Activated T-cell treated with anti-CD3 and anti-CD28 coated beads, Interleukin-2, amount 50 U/mL, for 24 hours (primary cell): ENCODE results near the gene ENPP7.
A peak's percentile ranks its signal among the peaks of the same experiment; 100 is the strongest.

Experiments
- DNase-seq: peaks from one replicate; pipeline ENCODE4 v3.0.0-alpha.2; 2020
- H3K27ac Mint-ChIP-seq: 2 replicates; pipeline ENCODE4 v1.8.0; 2020; ENCODE audit warnings: mild to moderate bottlenecking, mixed read lengths
- H3K27me3 Mint-ChIP-seq: 2 replicates; pipeline ENCODE4 v1.8.0; 2020; ENCODE audit warnings: mixed read lengths
- H3K36me3 Mint-ChIP-seq: 2 replicates; pipeline ENCODE4 v1.8.0; 2020; ENCODE audit warnings: low read depth, mixed read lengths
- H3K4me1 Mint-ChIP-seq: 2 replicates; pipeline ENCODE4 v1.8.0; 2020; ENCODE audit warnings: low read depth, mixed read lengths
- H3K4me3 Mint-ChIP-seq: 2 replicates; pipeline ENCODE4 v1.8.0; 2020; ENCODE audit warnings: mild to moderate bottlenecking, moderate library complexity, mixed read lengths
- H3K9me3 Mint-ChIP-seq: 2 replicates; pipeline ENCODE4 v1.8.0; 2020; ENCODE audit warnings: mixed read lengths

ENPP7 gene

GRCh38 chr17:79733692-79734070, 2.9 kb downstream of the ENPP7 start:
- H3K9me3 Mint-ChIP-seq: no peaks in the 10 kb centered on the region
- H3K27ac Mint-ChIP-seq: no peak overlapping the region
- no peaks in the 10 kb centered on the region for H3K36me3 Mint-ChIP-seq
- peaks cover 3% of the 10 kb centered on the region for H3K4me1 Mint-ChIP-seq
- H3K4me3 Mint-ChIP-seq: no peak overlapping the region
- DNase-seq: no peak
- peaks cover 17% of the 10 kb centered on the region for H3K27me3 Mint-ChIP-seq

- H3K4me1 Mint-ChIP-seq: no peaks in the 10 kb centered on the region
- H3K27me3 Mint-ChIP-seq: peaks cover 31% of the 10 kb centered on the region
- no peak for DNase-seq
- H3K36me3 Mint-ChIP-seq: no peaks in the 10 kb centered on the region
- no peak overlapping the region for H3K27ac Mint-ChIP-seq
- no peak overlapping the region for H3K4me3 Mint-ChIP-seq
- no peaks in the 10 kb centered on the region for H3K9me3 Mint-ChIP-seq
Measured at GRCh38 chr17:79735096-79735495, 4.4 kb downstream of the ENPP7 start.

- Mint-ChIP-seq H3K27ac (no peak overlapping the region), H3K36me3 (no peaks in the 10 kb centered on the region), H3K27me3 (peaks cover 39% of the 10 kb centered on the region), H3K9me3 (no peaks in the 10 kb centered on the region), H3K4me1 (no peaks in the 10 kb centered on the region), H3K4me3 (no peak overlapping the region)
- DNase-seq: no peak
Measured at GRCh38 chr17:79737046-79737921, 6.5 kb downstream of the ENPP7 start.

- DNase-seq: no peak
- Mint-ChIP-seq H3K4me3 (no peak overlapping the region), H3K36me3 (no peaks in the 10 kb centered on the region), H3K9me3 (no peaks in the 10 kb centered on the region), H3K27ac (no peak overlapping the region), H3K4me1 (no peaks in the 10 kb centered on the region), H3K27me3 (peaks cover 39% of the 10 kb centered on the region)
Measured at GRCh38 chr17:79737922-79738578, 7.3 kb downstream of the ENPP7 start.

- no peaks in the 10 kb centered on the region for H3K4me1 Mint-ChIP-seq
- DNase-seq: no peak
- H3K27ac Mint-ChIP-seq: no peak overlapping the region
- no peak overlapping the region for H3K4me3 Mint-ChIP-seq
- no peaks in the 10 kb centered on the region for H3K36me3 Mint-ChIP-seq
- H3K9me3 Mint-ChIP-seq: no peaks in the 10 kb centered on the region
- peaks cover 43% of the 10 kb centered on the region for H3K27me3 Mint-ChIP-seq
Measured at GRCh38 chr17:79738643-79739042, 7.9 kb downstream of the ENPP7 start.

GRCh38 chr17:79739148-79740062, 8.7 kb downstream of the ENPP7 start:
- no peaks in the 10 kb centered on the region for H3K9me3 Mint-ChIP-seq
- no peaks in the 10 kb centered on the region for H3K4me1 Mint-ChIP-seq
- no peak overlapping the region for H3K27ac Mint-ChIP-seq
- DNase-seq: no peak
- H3K27me3 Mint-ChIP-seq: peaks cover 43% of the 10 kb centered on the region
- H3K4me3 Mint-ChIP-seq: no peak overlapping the region
- H3K36me3 Mint-ChIP-seq: no peaks in the 10 kb centered on the region

- no peak overlapping the region for H3K27ac Mint-ChIP-seq
- no peak overlapping the region for H3K4me3 Mint-ChIP-seq
- peaks cover 2% of the 10 kb centered on the region for H3K4me1 Mint-ChIP-seq
- H3K27me3 Mint-ChIP-seq: peaks cover 45% of the 10 kb centered on the region
- H3K9me3 Mint-ChIP-seq: no peaks in the 10 kb centered on the region
- H3K36me3 Mint-ChIP-seq: no peaks in the 10 kb centered on the region
- no peak for DNase-seq
Measured at GRCh38 chr17:79740413-79740812, 9.7 kb downstream of the ENPP7 start.

GRCh38 chr17:79741401-79741750, 10.6 kb downstream of the ENPP7 start:
- no peak overlapping the region for H3K4me3 Mint-ChIP-seq
- H3K36me3 Mint-ChIP-seq: no peaks in the 10 kb centered on the region
- peaks cover 47% of the 10 kb centered on the region for H3K27me3 Mint-ChIP-seq
- no peak overlapping the region for H3K27ac Mint-ChIP-seq
- DNase-seq: no peak
- peaks cover 9% of the 10 kb centered on the region for H3K4me1 Mint-ChIP-seq
- no peaks in the 10 kb centered on the region for H3K9me3 Mint-ChIP-seq

GRCh38 chr17:79741751-79742588, 11.2 kb downstream of the ENPP7 start:
- H3K27ac Mint-ChIP-seq: no peak overlapping the region
- DNase-seq: peak; percentile 85
- H3K9me3 Mint-ChIP-seq: no peaks in the 10 kb centered on the region
- H3K36me3 Mint-ChIP-seq: no peaks in the 10 kb centered on the region
- H3K4me3 Mint-ChIP-seq: no peak overlapping the region
- H3K4me1 Mint-ChIP-seq: peaks cover 13% of the 10 kb centered on the region
- H3K27me3 Mint-ChIP-seq: peaks cover 48% of the 10 kb centered on the region

- Mint-ChIP-seq H3K4me3 (no peak overlapping the region), H3K9me3 (no peaks in the 10 kb centered on the region), H3K36me3 (no peaks in the 10 kb centered on the region), H3K4me1 (peaks cover 18% of the 10 kb centered on the region), H3K27ac (no peak overlapping the region), H3K27me3 (peaks cover 53% of the 10 kb centered on the region)
- no peak for DNase-seq
Measured at GRCh38 chr17:79742589-79742918, 11.8 kb downstream of the ENPP7 start.

GRCh38 chr17:79742951-79743476, 12.3 kb downstream of the ENPP7 start:
- Mint-ChIP-seq H3K9me3 (no peaks in the 10 kb centered on the region), H3K27ac (no peak overlapping the region), H3K4me3 (no peak overlapping the region), H3K27me3 (peaks cover 53% of the 10 kb centered on the region), H3K36me3 (no peaks in the 10 kb centered on the region), H3K4me1 (peaks cover 21% of the 10 kb centered on the region)
- DNase-seq: no peak

GRCh38 chr17:79743614-79744013, 12.9 kb downstream of the ENPP7 start:
- H3K27me3 Mint-ChIP-seq: peaks cover 49% of the 10 kb centered on the region
- H3K9me3 Mint-ChIP-seq: no peaks in the 10 kb centered on the region
- no peaks in the 10 kb centered on the region for H3K36me3 Mint-ChIP-seq
- no peak overlapping the region for H3K4me3 Mint-ChIP-seq
- DNase-seq: no peak
- peaks cover 21% of the 10 kb centered on the region for H3K4me1 Mint-ChIP-seq
- no peak overlapping the region for H3K27ac Mint-ChIP-seq

GRCh38 chr17:79745641-79746105, 14.9 kb downstream of the ENPP7 start:
- Mint-ChIP-seq H3K9me3 (no peaks in the 10 kb centered on the region), H3K4me1 (peaks cover 21% of the 10 kb centered on the region), H3K27ac (no peak overlapping the region), H3K4me3 (no peak overlapping the region), H3K36me3 (no peaks in the 10 kb centered on the region), H3K27me3 (peaks cover 44% of the 10 kb centered on the region)
- no peak for DNase-seq
